Activated B cell treated with CpG ODN at 0.5 μM for 24 hours (primary cell): ENCODE measurements around the gene ADGRL1. TPM values are rescaled to one million over a fixed set of nuclear protein-coding genes. Genes with fewer than 3 reads are reported as not detected.
"Not testable (repeated sequence)": the region's sequence is repeated elsewhere in the genome, so short reads cannot be mapped to it uniquely, and the experiment has no call there.

ENCODE experiments used
- ATAC-seq: fragments of 200-7000 bp; cut with Tn5 transposase; one replicate; pipeline ENCODE4 v1.10.0; 2021; ENCODE audit warnings: low read depth, mild to moderate bottlenecking, moderate library complexity
- CTCF ChIA-PET: fragments of 350-600 bp; sonication (Branson Sonifier 250); formaldehyde crosslinking; loops from one replicate; lab custom pipeline; 2021; ENCODE audit warnings: antibody characterized with exemption; lab: Charles Lee
- POLR2A ChIA-PET: fragments of 350-600 bp; sonication (Branson Sonifier 250); formaldehyde crosslinking; loops from one replicate; lab custom pipeline; 2021; ENCODE audit warnings: antibody characterized with exemption; lab: Charles Lee
- DNase-seq: peaks from one replicate; pipeline ENCODE4 v3.0.0; 2022
- H3K27ac Mint-ChIP-seq: one replicate; pipeline ENCODE4 v1.8.0; 2020; ENCODE audit warnings: mixed read lengths
- H3K27me3 Mint-ChIP-seq: one replicate; pipeline ENCODE4 v1.8.0; 2021; ENCODE audit warnings: mixed read lengths
- H3K36me3 Mint-ChIP-seq: one replicate; pipeline ENCODE4 v1.8.0; 2021; ENCODE audit warnings: low read depth, mixed read lengths
- H3K4me1 Mint-ChIP-seq: one replicate; pipeline ENCODE4 v1.8.0; 2021; ENCODE audit warnings: mixed read lengths
- H3K4me3 Mint-ChIP-seq: one replicate; pipeline ENCODE4 v1.8.0; 2020; ENCODE audit warnings: mild to moderate bottlenecking, mixed read lengths
- H3K9me3 Mint-ChIP-seq: one replicate; pipeline ENCODE4 v1.8.0; 2020; ENCODE audit warnings: mixed read lengths
- intact Hi-C: fragments of 100-400 bp; cut with micrococcal nuclease; formaldehyde crosslinking; loops from one replicate; pipeline ENCODE4 v1.15.1; 2024
- total RNA-seq: library from RNA; stranded (reverse); gene quantifications from 2 replicates; pipeline ENCODE4 v1.2.3, GENCODE V29; 2022
- TF ChIP-seq, protein P1 (sequence below): fragments of 200-600 bp; IDR thresholded peaks from one replicate; pipeline ENCODE4 v1.8.0; 2022; ENCODE audit warnings: antibody characterized with exemption, mild to moderate bottlenecking

The ADGRL1 gene
- 1.4 and 2.7 TPM in 2 replicates for total RNA-seq

DNA sequence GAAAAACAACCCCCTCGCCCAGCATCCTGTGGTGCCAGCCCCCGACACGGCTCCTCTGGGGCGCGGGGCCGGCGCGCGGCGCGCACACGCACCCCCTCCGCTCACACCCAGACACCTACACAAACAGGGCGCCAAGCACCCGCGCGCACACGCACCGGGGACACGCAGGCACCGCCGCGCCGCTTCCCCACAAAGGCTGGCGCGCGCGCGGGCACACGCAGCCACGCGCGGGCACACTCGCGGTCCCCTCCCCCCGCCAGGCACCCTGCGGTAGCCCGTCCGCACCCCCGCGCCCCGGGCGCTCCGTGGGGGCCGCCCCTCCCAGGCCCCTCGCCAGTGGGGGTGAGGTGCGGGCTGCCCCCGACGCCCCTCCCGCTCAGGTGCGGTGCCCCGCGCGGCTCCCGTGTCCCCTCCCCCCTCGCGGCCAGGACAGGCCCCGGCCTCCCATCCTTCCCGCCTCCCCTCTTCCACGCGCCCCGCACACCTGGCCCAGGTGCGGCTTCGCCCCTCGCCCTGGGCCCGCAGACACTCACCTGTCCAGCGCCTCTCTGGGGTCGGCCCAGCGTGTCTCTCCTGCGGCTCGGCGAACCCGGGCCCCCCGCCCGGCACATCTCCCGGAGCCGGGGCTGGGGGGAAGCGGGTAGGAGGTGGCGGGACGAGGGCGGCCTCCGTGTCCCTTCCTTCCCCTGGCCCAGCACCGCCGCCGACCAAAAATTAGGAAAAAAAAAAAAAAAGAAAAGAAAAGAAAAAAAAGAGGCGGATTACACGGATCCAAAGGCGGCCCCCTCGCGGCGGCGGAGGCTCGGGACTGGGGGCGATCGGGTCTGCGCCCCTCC, at the start of gene ADGRL1:
Gene ADGRL1, minus strand, starts transcription at position 718 of the 836 bp plus-strand sequence. CDS start 22,567 bp downstream, outside the sequence.
- DNase-seq, H3K36me3 Mint-ChIP-seq, H3K9me3 Mint-ChIP-seq, ATAC-seq, POLR2A ChIA-PET, intact Hi-C loops: not testable (repeated sequence)
- Mint-ChIP-seq H3K27me3 (peaks cover 37% of the 10 kb centered on the region), H3K4me3 (peak within 1 kb of the TSS; percentile 89), H3K4me1 (peaks cover 18% of the 10 kb centered on the region), H3K27ac (peak within 1 kb of the TSS; percentile 75)
- CTCF ChIA-PET, result interaction anchor here (0.6 kb wide), 1 partner anchor 186 kb away, joined by 3 read pairs; no protein-coding TSS in a partner anchor

DNA sequence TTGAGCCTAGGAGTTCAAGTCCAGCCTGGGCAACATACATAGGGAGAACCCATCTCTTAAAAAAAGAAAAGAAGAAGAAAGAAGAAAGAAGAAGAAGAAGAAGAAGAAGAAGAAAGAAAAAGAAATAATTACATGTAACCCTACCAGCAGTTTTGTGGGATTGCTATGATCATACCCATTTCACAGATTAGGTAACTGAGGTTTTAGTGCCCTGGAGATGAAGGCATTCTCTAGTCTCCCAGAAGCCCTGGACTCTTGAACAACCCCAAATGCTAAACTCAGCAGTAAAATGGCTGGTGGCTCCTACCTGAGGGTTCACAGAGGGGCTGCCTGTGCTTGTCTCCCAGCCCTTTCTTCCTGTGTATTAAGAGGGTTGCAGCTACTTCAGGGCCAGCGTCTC, 49.3 kb upstream of the ADGRL1 start:
- H3K4me3 Mint-ChIP-seq, H3K9me3 Mint-ChIP-seq, CTCF ChIA-PET, H3K27ac Mint-ChIP-seq, DNase-seq, H3K27me3 Mint-ChIP-seq, POLR2A ChIA-PET, H3K36me3 Mint-ChIP-seq, ATAC-seq, H3K4me1 Mint-ChIP-seq, intact Hi-C loops: not testable (repeated sequence)

DNA sequence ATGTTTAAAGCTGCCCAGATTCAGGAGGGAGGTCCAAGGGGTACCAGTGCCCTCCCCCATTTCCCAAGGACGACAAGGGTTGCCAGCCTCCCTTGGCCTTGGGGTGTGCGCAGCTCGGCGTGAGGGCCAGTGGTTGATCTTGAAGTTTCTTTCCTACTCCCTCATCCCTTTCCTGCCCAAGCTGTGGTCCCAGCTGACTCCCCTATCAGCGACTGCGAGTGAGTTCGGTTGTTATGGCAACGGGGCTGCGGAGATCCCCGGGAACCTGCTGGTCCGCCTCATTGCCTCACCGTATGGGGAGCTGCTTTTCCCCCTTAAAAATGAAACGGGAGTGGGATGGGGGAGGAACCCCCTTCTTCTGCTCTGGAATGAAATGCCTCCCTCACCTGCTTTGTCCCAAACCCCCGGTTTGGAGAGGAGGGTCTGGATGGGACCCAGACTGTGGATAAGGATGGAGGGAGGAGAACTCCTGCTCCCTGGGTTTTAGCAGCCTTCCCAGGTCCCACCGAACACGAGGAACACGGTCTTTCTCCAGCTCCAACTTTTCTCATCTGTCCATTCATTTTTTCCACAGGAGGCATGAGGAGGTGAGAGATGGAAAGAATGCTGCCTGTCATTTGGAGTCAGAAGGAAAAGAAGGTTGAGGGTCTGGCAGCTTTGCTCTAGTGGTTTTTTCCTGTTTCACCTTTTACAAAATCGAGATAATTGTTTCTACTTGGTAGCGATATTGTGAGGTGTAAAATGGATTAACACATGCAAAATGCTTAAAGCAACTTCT, 48.0 kb upstream of the ADGRL1 start:
- H3K4me3 Mint-ChIP-seq, H3K27me3 Mint-ChIP-seq, H3K9me3 Mint-ChIP-seq, DNase-seq, POLR2A ChIA-PET, H3K36me3 Mint-ChIP-seq, intact Hi-C loops: not testable (repeated sequence)
- CTCF ChIA-PET, result interaction anchor here (0.7 kb wide), 1 partner anchor 95 kb away, joined by 3 read pairs; no protein-coding TSS in a partner anchor
- ATAC-seq, result peak; percentile 27
- Mint-ChIP-seq H3K4me1 (peaks cover 16% of the 10 kb centered on the region), H3K27ac (peak overlapping the region; percentile 30)

DNA sequence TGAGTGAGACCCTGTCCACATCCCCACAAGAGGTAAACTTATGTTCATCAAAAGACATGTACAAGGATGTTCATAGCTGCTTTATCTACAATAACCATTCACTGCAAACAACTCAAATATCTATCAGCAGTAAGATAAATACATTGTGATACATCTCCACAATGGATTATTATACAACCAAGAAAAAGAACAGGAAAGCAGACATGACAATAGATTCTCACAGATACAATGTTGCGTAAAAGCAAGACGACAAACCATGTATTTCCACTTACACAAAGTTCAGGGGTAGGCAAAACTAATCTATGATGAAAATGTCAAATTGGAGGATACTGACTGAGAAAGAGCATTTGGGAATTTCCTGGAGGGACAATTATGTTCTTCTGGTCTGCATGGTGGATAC, 46.2 kb upstream of the ADGRL1 start:
- H3K9me3 Mint-ChIP-seq, H3K27ac Mint-ChIP-seq, DNase-seq, intact Hi-C loops, H3K27me3 Mint-ChIP-seq, H3K36me3 Mint-ChIP-seq, CTCF ChIA-PET, POLR2A ChIA-PET, ATAC-seq, H3K4me3 Mint-ChIP-seq: not testable (repeated sequence)
- peaks cover 24% of the 10 kb centered on the region for H3K4me1 Mint-ChIP-seq

GRCh38 chr19:14250870-14251269, 44.9 kb upstream of the ADGRL1 start:
- no peak for ATAC-seq
- Mint-ChIP-seq H3K4me1 (peaks cover 26% of the 10 kb centered on the region), H3K9me3 (no peaks in the 10 kb centered on the region), H3K27me3 (peaks cover 3% of the 10 kb centered on the region), H3K27ac (no peak overlapping the region), H3K36me3 (no peaks in the 10 kb centered on the region), H3K4me3 (no peak overlapping the region)
- CTCF ChIA-PET, result no interaction called here
- no peak for DNase-seq
- TF ChIP-seq, protein P1, sequence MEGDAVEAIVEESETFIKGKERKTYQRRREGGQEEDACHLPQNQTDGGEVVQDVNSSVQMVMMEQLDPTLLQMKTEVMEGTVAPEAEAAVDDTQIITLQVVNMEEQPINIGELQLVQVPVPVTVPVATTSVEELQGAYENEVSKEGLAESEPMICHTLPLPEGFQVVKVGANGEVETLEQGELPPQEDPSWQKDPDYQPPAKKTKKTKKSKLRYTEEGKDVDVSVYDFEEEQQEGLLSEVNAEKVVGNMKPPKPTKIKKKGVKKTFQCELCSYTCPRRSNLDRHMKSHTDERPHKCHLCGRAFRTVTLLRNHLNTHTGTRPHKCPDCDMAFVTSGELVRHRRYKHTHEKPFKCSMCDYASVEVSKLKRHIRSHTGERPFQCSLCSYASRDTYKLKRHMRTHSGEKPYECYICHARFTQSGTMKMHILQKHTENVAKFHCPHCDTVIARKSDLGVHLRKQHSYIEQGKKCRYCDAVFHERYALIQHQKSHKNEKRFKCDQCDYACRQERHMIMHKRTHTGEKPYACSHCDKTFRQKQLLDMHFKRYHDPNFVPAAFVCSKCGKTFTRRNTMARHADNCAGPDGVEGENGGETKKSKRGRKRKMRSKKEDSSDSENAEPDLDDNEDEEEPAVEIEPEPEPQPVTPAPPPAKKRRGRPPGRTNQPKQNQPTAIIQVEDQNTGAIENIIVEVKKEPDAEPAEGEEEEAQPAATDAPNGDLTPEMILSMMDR, result no peak
- POLR2A ChIA-PET, result interaction anchor here (0.6 kb wide), 2 partner anchors 60 to 976 kb away, joined by 3 to 4 read pairs; no protein-coding TSS in a partner anchor
- intact Hi-C loops, result no loop called here

DNA sequence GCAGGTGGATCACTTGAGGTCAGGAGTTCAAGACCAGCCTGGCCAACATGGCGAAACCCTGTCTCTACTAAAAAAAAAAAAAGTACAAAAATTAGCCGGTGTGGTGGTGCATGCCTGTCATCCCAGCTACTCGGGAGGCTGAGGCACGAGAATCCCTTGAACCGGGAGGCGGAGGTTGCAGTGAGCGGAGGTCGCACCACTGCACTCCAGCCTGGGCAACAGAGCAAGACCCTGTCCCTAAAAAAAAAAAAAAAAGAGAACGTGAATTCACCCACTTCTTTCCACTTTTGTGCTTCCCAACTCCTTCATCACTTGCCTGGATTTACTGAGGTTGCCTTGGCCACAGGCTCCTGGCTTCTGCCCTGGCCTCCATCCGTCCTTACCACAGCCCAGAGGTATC, 44.3 kb upstream of the ADGRL1 start:
- intact Hi-C loops, H3K27ac Mint-ChIP-seq, H3K9me3 Mint-ChIP-seq, H3K27me3 Mint-ChIP-seq, ATAC-seq, DNase-seq, CTCF ChIA-PET, H3K36me3 Mint-ChIP-seq: not testable (repeated sequence)
- peaks cover 26% of the 10 kb centered on the region for H3K4me1 Mint-ChIP-seq
- H3K4me3 Mint-ChIP-seq, result peak overlapping the region; percentile 58
- POLR2A ChIA-PET, result interaction anchor here (0.6 to 0.7 kb wide), 3 partner anchors 60 to 975 kb away, joined by 3 to 4 read pairs (median 3); no protein-coding TSS in a partner anchor

- POLR2A ChIA-PET, result interaction anchor here (0.7 kb wide), 1 partner anchor 112 kb away, joined by 3 read pairs; no protein-coding TSS in a partner anchor
- H3K27me3 Mint-ChIP-seq, CTCF ChIA-PET, H3K27ac Mint-ChIP-seq, DNase-seq, ATAC-seq, H3K9me3 Mint-ChIP-seq, intact Hi-C loops, H3K36me3 Mint-ChIP-seq: not testable (repeated sequence)
- Mint-ChIP-seq H3K4me3 (peak overlapping the region; percentile 78), H3K4me1 (peaks cover 26% of the 10 kb centered on the region)
Measured at GRCh38 chr19:14249891-14250290, 43.9 kb upstream of the ADGRL1 start.

DNA sequence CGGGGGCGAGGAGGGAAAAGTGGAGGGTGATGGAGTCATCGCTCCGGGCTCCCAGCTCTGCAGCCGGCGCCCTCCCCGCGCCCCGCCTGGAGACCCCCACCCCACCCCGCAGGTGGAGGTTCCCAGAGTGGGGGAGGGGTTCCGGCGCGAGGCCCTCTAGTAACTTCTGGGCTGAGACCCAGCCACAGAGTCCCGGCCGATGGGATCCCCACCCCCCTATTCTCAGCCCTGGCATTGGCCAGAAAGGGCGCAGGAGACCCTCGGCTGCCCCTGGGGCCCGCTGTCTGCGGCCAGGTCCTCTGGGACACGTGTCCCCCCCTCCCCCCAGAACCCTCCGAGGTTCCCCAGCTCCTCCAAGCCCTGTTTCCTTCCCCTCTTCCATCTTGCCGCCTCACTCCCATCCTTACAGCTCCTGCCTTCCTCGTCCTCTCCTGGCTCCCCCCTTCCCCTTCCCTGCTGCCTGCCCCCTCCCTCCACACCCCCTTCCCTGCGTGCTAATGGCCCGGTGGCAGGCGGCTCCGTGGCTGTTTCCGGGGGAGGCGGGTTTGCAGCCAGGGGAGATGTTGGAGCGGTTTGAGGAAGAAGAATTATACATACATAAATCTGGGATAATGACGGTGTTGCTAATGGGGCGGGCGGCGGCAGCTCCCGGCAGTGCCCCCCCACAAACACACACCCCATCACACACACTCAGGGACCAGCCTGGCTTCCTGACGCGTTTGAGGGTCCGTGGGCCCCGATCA, 43.2 kb upstream of the ADGRL1 start:
- intact Hi-C loops, H3K9me3 Mint-ChIP-seq, CTCF ChIA-PET, H3K36me3 Mint-ChIP-seq, H3K27me3 Mint-ChIP-seq, POLR2A ChIA-PET: not testable (repeated sequence)
- H3K27ac Mint-ChIP-seq, result peak overlapping the region; percentile 53
- H3K4me1 Mint-ChIP-seq, result peaks cover 26% of the 10 kb centered on the region
- ATAC-seq, result peak; percentile 22
- H3K4me3 Mint-ChIP-seq, result peak overlapping the region; percentile 78
- DNase-seq, result peak; percentile 24
